Endothelial cell of umbilical vein (primary cell): ENCODE measurements around the gene AKT3. TPM values are rescaled to one million over a fixed set of nuclear protein-coding genes. Genes with fewer than 3 reads are reported as not detected.

ENCODE experiments used
- BruUV-seq: library from RNA; stranded (reverse); fragments of 400-500 nt; replicated peaks from 2 replicates; lab custom pipeline; 2021; lab: Mats Ljungman, UMichigan
- CTCF ChIA-PET: fragments of 300-600, 350-600 bp; sonication (Branson Sonifier 250); formaldehyde crosslinking; loops from one replicate; lab custom pipeline; 2021; ENCODE audit warnings: antibody characterized with exemption, inconsistent platforms; lab: Charles Lee
- POLR2A ChIA-PET: fragments of 300-600, 350-600 bp; sonication (Branson Sonifier 250); formaldehyde crosslinking; loops from one replicate; lab custom pipeline; 2021; ENCODE audit warnings: antibody characterized with exemption, inconsistent platforms; lab: Charles Lee
- DNase-seq: peaks from one replicate; pipeline ENCODE4 v3.0.0-alpha.2; 2011; ENCODE audit warnings: low read depth, low spot score
- FAIRE-seq: peaks from 2 replicates; lab custom pipeline; 2011; peaks lifted over from hg19 to GRCh38; lab: Jason Lieb, UNC
- H2AFZ ChIP-seq: 2 replicates; pipeline ENCODE4 v1.6.0; 2012; ENCODE audit warnings: low read depth, low read length, control low read depth, inconsistent platforms
- H3K27ac ChIP-seq: 2 replicates; pipeline ENCODE4 v1.5.1; 2011; ENCODE audit warnings: low read depth, mild to moderate bottlenecking, control low read depth, low read length, moderate library complexity; ENCODE audit not compliant: insufficient read depth
- H3K27me3 ChIP-seq, 2 experiments: 2 replicates each; pipeline versions ENCODE4 v1.6.0 to v1.6.1; 2011; ENCODE audit warnings: low read length in 2 of 2, mixed read lengths in 1 of 2; ENCODE audit not compliant: control insufficient read depth in 2 of 2, insufficient read depth in 2 of 2
- H3K36me3 ChIP-seq, 2 experiments: 2 replicates in 1 of 2; 3 replicates in 1 of 2; pipeline ENCODE4 v1.5.1; 2011; ENCODE audit warnings: low read length in 2 of 2, mild to moderate bottlenecking in 1 of 2, moderate library complexity in 1 of 2; ENCODE audit not compliant: control insufficient read depth in 2 of 2, insufficient read depth in 2 of 2; ENCODE audit errors: extremely low read depth in 1 of 2
- H3K4me1 ChIP-seq: 3 replicates; pipeline ENCODE4 v1.5.1; 2011; ENCODE audit warnings: mild to moderate bottlenecking, low read length; ENCODE audit not compliant: control insufficient read depth, insufficient read depth; ENCODE audit errors: extremely low read depth
- H3K4me2 ChIP-seq: 2 replicates; pipeline ENCODE4 v1.6.1; 2011; ENCODE audit warnings: low read length, control low read depth, mixed read lengths; ENCODE audit not compliant: insufficient read depth
- H3K4me3 ChIP-seq, 3 experiments: fragments of 200-600 bp in 1 of 3; sonication (generic), shearing (Covaris generic) in 1 of 3; replicated peaks in 1 of 3; 2 replicates each; pipeline ENCODE4 v1.5.1; 2011 to 2016; ENCODE audit warnings: control low read depth in 3 of 3, low read length in 3 of 3, mild to moderate bottlenecking in 2 of 3, inconsistent platforms in 1 of 3, low read depth in 1 of 3, moderate library complexity in 1 of 3; ENCODE audit not compliant: insufficient read depth in 1 of 3
- H3K79me2 ChIP-seq: 2 replicates; pipeline ENCODE4 v1.6.0; 2012; ENCODE audit warnings: low read length, inconsistent platforms; ENCODE audit not compliant: control insufficient read depth, insufficient read depth
- H3K9ac ChIP-seq: replicated peaks from 2 replicates; pipeline ENCODE3; 2011; ENCODE audit warnings: low read length, control low read depth; ENCODE audit not compliant: insufficient read depth; ENCODE audit errors: extremely low read depth
- H3K9me1 ChIP-seq: replicated peaks from 3 replicates; pipeline ENCODE4 v1.6.0; 2011; ENCODE audit warnings: mild to moderate bottlenecking, low read length; ENCODE audit not compliant: control insufficient read depth, insufficient read depth; ENCODE audit errors: extremely low read depth
- H3K9me3 ChIP-seq: replicated peaks from 2 replicates; pipeline ENCODE4 v1.5.1; 2012; ENCODE audit warnings: low read length, inconsistent platforms; ENCODE audit not compliant: control insufficient read depth, insufficient read depth
- H4K20me1 ChIP-seq: replicated peaks from 2 replicates; pipeline ENCODE3; 2011; ENCODE audit warnings: mild to moderate bottlenecking, low read length; ENCODE audit not compliant: control insufficient read depth, insufficient read depth; ENCODE audit errors: extremely low read depth
- EZH2 ChIP-seq: IDR thresholded peaks from 2 replicates; pipeline ENCODE4 v1.6.1; 2012; ENCODE audit warnings: borderline replicate concordance, low read depth, mild to moderate bottlenecking, moderate library complexity, low read length, inconsistent platforms; ENCODE audit not compliant: severe bottlenecking
- FOS ChIP-seq: IDR thresholded peaks from 2 replicates; pipeline ENCODE4 v1.6.1; 2011; ENCODE audit warnings: mild to moderate bottlenecking, low read length, moderate library complexity, borderline replicate concordance; ENCODE audit not compliant: insufficient read depth
- GATA2 ChIP-seq: IDR thresholded peaks from 2 replicates; pipeline ENCODE4 v1.7.0; 2011; ENCODE audit warnings: low read depth, mild to moderate bottlenecking, moderate library complexity, mixed read lengths, low read length; ENCODE audit not compliant: insufficient read length, insufficient read depth
- JUN ChIP-seq: IDR thresholded peaks from 2 replicates; pipeline ENCODE4 v1.6.1; 2011; ENCODE audit warnings: borderline replicate concordance, low read depth; ENCODE audit not compliant: insufficient read length, insufficient read depth
- MYC ChIP-seq: IDR thresholded peaks from one replicate; pipeline ENCODE4 v1.6.1; 2011; ENCODE audit warnings: mild to moderate bottlenecking, low read depth, low read length
- POLR2A ChIP-seq: IDR thresholded peaks from 2 replicates; pipeline ENCODE4 v1.6.1; 2012; ENCODE audit warnings: low read depth, mild to moderate bottlenecking, control low read depth, low read length
- POLR2AphosphoS5 ChIP-seq: IDR thresholded peaks from 2 replicates; pipeline ENCODE4 v1.6.1; 2012; ENCODE audit warnings: low read depth, mild to moderate bottlenecking, control low read depth, low read length, moderate library complexity; ENCODE audit not compliant: insufficient read depth
- dilution Hi-C: fragments of 300-500 bp; cut with MboI; formaldehyde crosslinking; loops from one replicate; pipeline ENCODE4 v1.15.0; 2019; ENCODE audit warnings: low sequenced_read_pairs; ENCODE audit not compliant: extremely low pct_ligation_motif_present
- intact Hi-C: fragments of 100-400 bp; cut with micrococcal nuclease; formaldehyde crosslinking; loops from one replicate; pipeline ENCODE4 v1.10.0; 2022
- polyA plus RNA-seq, 4 experiments: library from polyadenylated mRNA; depleted of rRNA in 3 of 4; stranded (reverse) in 3 of 4; unstranded in 1 of 4; fragments of >200 nt; gene quantifications; 2 replicates each; pipeline versions ENCODE4 v1.2.1 to v1.2.3, GENCODE V29; 2011 to 2012; ENCODE audit warnings: missing spikeins in 1 of 4
- total RNA-seq: library from RNA; stranded (reverse); gene quantifications from 2 replicates; pipeline ENCODE4 v1.2.3, GENCODE V29; 2021
- TF ChIP-seq, protein P1 (sequence below): IDR thresholded peaks from 2 replicates; pipeline ENCODE4 v1.6.1; 2011; ENCODE audit not compliant: insufficient read depth, insufficient read length
- TF ChIP-seq, protein P2 (sequence below), 2 donors: IDR thresholded peaks; 1 replicate in 1 of 2; 2 replicates in 1 of 2; pipeline ENCODE4 v1.5.1; 2011; ENCODE audit warnings: low read length in 2 of 2, mild to moderate bottlenecking in 2 of 2, moderate library complexity in 2 of 2, control low read depth in 1 of 2, inconsistent platforms in 1 of 2, low read depth in 1 of 2; ENCODE audit not compliant: insufficient read depth in 1 of 2; ENCODE audit errors: extremely low read depth in 1 of 2

AKT3 gene
- total and polyA plus RNA-seq, 2 donors (not counting 3 experiments of a cell fraction or from before 2014, with no cell fraction given) = 20.6 to 97.1 TPM

DNA sequence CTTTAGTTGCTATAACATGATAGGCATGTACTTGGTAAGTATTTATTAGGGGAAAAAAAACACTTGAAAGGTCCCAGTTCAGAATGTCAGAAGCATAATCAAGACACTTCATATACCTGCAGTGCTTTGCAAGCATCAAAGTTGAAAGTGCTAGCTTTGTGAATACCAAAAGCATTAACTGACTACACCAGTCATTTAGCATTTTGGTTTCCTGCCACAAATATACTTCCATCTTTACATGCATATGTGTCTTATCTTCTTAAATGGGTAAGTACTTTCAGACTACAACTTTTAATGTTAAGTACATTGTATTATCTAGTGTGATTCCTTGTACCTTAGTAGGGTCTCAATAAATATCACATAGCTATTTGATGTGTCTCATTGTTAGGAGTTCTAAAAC is 43.7 kb downstream of the AKT3 start:
- ChIA-PET CTCF (no interaction called here), POLR2A (no interaction called here)
- no TSS peak for BruUV-seq
- Histone ChIP-seq H3K4me2 (no peak overlapping the region), H3K4me3 (no peak overlapping the region), H3K4me1 (no peaks in the 10 kb centered on the region), H3K9me1 (no peaks in the 10 kb centered on the region), H3K36me3 (no peaks in the 10 kb centered on the region), H3K79me2 (peaks cover 29% of the 10 kb centered on the region), H2AFZ (no peak overlapping the region), H3K27me3 (no peaks in the 10 kb centered on the region), H3K9ac (no peak overlapping the region), H4K20me1 (no peaks in the 10 kb centered on the region), H3K9me3 (no peaks in the 10 kb centered on the region), H3K27ac (no peak overlapping the region)
- TF ChIP-seq JUN (no peak), POLR2AphosphoS5 (no peak), GATA2 (no peak), POLR2A (no peak), EZH2 (no peak), FOS (no peak), MYC (no peak)
- TF ChIP-seq, protein P1, sequence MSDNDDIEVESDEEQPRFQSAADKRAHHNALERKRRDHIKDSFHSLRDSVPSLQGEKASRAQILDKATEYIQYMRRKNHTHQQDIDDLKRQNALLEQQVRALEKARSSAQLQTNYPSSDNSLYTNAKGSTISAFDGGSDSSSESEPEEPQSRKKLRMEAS = no peak
- TF ChIP-seq, protein P2, sequence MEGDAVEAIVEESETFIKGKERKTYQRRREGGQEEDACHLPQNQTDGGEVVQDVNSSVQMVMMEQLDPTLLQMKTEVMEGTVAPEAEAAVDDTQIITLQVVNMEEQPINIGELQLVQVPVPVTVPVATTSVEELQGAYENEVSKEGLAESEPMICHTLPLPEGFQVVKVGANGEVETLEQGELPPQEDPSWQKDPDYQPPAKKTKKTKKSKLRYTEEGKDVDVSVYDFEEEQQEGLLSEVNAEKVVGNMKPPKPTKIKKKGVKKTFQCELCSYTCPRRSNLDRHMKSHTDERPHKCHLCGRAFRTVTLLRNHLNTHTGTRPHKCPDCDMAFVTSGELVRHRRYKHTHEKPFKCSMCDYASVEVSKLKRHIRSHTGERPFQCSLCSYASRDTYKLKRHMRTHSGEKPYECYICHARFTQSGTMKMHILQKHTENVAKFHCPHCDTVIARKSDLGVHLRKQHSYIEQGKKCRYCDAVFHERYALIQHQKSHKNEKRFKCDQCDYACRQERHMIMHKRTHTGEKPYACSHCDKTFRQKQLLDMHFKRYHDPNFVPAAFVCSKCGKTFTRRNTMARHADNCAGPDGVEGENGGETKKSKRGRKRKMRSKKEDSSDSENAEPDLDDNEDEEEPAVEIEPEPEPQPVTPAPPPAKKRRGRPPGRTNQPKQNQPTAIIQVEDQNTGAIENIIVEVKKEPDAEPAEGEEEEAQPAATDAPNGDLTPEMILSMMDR (IDR thresholded peaks at IDR 0.05; ENCODE audit: extremely low read depth in 1 of 2, insufficient read depth in 1 of 2, low read depth in 1 of 2, low read length in 2 of 2) = no peak
- intact Hi-C loops = no loop called here
- FAIRE-seq (no peak), DNase-seq (no peak)
- dilution Hi-C loops = no loop called here
